GM12801 (cell line): ENCODE data around the gene IARS2.

Experiments
- TF ChIP-seq, protein P1 (sequence below): IDR thresholded peaks from one replicate; pipeline ENCODE4 v1.5.1; 2011; ENCODE audit warnings: control low read depth; ENCODE audit not compliant: insufficient read length; ENCODE audit errors: extremely low read depth

The IARS2 gene

DNA sequence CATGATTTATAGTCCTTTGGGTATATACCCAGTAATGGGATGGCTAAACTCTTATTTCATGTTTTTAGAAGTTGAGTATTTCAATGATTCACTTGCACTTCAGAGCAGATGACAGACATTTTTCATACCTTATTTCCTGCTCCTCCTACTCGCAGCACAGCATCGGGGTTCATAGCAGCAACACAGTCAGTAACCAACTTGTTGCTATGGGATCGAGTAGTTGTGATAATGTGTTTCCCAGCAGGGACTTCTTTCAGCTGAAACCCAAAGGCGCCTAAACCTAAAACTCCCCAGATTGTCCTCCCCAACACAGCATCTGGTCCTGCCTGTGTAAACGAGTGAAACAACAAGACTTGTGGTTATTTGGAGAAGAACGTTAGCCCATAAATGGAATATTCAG lies 31.3 kb upstream of the IARS2 start:
- TF ChIP-seq, protein P1, sequence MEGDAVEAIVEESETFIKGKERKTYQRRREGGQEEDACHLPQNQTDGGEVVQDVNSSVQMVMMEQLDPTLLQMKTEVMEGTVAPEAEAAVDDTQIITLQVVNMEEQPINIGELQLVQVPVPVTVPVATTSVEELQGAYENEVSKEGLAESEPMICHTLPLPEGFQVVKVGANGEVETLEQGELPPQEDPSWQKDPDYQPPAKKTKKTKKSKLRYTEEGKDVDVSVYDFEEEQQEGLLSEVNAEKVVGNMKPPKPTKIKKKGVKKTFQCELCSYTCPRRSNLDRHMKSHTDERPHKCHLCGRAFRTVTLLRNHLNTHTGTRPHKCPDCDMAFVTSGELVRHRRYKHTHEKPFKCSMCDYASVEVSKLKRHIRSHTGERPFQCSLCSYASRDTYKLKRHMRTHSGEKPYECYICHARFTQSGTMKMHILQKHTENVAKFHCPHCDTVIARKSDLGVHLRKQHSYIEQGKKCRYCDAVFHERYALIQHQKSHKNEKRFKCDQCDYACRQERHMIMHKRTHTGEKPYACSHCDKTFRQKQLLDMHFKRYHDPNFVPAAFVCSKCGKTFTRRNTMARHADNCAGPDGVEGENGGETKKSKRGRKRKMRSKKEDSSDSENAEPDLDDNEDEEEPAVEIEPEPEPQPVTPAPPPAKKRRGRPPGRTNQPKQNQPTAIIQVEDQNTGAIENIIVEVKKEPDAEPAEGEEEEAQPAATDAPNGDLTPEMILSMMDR: no peak

DNA sequence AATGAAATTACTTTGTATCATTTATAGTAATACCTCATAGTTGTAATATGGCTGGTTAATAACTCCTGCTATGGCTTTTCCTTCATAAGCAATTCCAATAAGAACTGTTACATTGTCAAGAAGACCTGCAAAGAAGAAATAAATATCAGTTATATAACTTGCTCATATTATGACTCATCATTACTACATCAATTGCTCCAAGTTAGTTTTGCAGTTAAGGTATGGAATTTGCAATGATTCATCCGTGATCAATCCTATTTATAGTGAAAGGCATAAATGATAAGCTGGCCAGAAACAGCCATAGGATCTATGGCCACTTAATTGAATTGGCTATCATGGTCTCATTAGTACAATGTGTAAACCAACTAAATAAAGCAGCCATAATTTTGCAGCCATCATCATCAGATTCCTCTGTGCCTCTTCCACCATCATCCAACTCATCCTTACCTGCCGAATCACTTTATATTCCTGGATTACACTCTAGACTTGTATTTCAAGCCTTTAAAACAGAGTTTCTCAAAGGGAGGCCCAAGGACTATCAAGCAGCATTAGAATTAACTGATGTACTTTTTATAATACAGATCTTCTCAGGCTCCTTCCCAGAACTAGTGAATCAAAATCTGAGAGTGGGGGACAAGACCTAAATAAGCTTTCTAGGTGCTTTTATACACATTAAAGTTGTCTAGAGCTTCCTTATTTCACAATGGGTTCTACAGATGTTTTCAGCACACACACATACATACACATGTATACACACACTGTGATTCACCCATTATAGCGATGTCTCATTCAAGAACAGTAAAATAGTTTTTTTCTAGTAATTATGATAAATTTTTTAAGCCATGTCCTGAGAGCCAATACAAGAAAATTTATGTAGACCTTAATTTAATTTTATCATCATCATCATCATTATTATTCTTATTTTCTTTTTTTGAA lies 26.4 kb upstream of the IARS2 start:
- TF ChIP-seq, protein P1: no peak

DNA sequence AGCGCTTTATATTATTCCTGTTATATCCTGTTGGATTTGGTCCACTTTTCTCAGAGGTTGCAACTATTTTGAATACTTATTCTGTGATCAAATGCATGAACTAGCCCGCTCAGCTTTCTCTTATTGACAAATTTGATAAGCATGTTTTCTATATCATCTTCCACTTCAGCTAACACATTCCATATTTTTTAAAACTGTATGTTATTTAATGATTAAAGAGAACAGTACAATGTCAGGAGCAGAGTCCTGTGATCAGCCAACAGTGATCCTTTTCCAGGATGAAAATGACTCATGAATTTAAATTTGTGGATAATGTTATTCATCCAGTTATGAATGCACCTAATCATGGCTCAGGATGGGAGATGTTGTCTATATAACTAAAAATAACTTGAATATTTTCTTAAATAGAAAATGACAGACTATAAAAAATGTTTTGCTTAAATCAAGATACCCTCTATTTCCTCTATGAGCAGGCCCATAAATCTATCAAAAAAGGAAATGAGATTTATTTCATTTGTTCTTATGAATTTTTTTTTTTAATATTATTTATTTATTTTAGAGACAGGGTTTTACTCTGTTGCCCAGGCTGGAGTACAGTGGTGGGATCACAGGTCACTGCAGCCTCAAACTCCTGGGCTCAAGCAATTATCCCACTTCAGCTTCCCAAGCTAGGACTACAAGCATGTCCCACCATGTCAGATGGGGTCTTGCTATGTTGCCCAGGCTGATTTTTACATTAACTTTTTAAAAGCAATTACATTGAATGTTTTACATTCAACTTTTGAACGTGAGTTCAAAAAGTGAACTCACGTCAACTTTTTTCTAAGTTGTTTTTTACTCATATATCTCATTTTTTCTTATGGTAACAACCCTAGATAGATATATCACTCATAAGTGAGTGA lies 16.8 kb upstream of the IARS2 start:
- TF ChIP-seq, protein P1: no peak

DNA sequence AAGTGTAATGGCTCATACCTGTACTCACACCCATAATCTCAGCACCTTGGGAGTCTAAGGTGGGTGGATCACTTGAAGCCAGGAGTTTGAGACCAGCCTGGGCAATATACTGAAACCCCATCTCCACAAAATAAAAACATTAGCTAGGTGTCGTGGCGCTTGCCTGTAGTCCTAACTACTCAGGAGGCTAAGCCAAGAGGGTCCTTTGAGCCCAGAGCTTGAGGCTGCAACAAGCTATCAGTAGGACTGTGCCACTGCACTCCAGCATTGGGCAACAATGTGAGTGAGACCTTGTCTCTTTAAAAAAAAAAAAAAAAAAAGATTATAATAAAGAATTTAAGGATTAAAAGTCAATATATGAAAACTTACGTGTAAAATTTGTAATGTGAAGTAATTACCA lies 16.0 kb upstream of the IARS2 start:
- TF ChIP-seq, protein P1: no peak

DNA sequence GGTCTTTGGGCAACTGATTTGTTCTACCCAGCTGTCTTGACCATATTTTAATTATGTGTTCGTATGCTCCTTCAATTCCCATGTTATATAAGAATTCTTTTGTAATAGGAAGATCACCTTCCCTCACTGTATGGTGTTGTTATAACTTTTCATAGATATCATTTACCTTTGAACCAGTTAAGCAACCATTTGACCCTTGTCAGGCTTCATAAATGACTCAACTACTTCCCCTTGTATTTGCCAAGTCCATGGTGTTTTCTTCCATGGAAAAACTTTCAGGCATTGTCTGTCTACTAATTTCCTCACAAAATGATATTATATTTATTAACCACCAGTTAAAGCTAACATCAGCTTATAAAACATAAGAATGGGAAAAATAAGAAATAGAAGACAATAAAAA lies 9.5 kb upstream of the IARS2 start:
- TF ChIP-seq, protein P1: no peak

DNA sequence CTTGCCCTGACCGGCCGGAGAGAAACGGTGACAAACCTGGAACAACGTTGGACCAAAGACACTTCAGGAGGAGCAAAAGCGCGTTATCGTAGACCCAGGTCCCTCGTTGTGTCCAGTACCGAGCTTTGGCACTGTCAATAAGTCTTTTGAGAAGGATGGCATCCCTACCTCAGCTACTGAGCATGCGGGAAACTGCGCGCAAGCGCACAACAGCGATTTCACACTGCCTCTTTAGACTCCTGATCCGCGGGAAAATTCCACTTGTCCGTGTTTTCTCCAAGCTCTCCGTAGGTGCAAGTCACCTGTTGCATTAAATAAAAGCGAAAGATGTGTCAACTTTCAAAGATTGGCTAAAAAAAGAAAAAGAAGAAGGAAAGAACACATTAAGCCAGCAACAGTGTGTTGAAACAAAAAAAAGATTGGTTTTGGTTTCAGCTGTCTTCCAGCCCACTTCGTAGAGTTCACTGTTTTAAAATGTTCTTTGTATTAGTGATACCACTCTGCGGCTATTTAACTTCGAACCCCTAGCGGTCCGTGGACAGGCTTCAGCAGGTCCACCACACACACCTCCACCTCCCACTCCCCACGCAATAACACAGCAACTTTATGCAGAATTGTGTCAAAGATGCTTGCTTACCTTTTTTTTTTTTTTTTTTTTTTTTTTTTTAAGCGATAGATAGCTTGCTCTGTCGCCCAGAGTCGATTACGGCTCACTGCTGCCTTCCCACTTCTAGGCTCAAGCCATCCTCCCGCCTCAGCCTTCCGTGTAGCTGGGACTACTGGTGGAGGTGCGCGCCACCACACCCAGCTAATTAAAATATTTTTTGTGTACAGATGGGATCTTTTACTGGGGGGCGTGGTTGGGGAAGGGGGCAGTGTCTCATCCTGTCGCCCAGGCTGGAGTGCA lies 4.0 kb upstream of the IARS2 start, which contains the start of gene BPNT1:
BPNT1 (minus strand) TSS at position 139 of the 907 bp plus-strand sequence. CDS start 9,942 bp downstream, outside the sequence.
- TF ChIP-seq, protein P1: no peak
